Lung microvascular endothelial cell (primary cell): Measurements from ENCODE around the gene ALKAL2. TPM values are rescaled to one million over a fixed set of nuclear protein-coding genes. Genes with fewer than 3 reads are reported as not detected.

Source experiments
- DNase-seq, 2 donors: peaks; one replicate each; pipeline versions ENCODE4 v3.0.0 to v3.0.0-alpha.2; 2010; ENCODE audit warnings: low read depth in 2 of 2
- total RNA-seq: library from RNA; depleted of rRNA; stranded (reverse); fragments of >200 nt; gene quantifications from 2 replicates; pipeline ENCODE4 v1.2.1, GENCODE V29; 2014

ALKAL2 gene
- total RNA-seq, 1 donor from 2014 or later = not detected

- peak; percentile 68 to 81 for DNase-seq
Observed at GRCh38 chr2:246489-247144, 41.3 kb downstream of the ALKAL2 start.

GRCh38 chr2:244547-244946 is 43.3 kb downstream of the ALKAL2 start:
- no peak for DNase-seq

GRCh38 chr2:238869-239268 is 49.0 kb downstream of the ALKAL2 start:
- no peak for DNase-seq

GRCh38 chr2:238431-238830 is 49.5 kb downstream of the ALKAL2 start:
- DNase-seq = no peak

- DNase-seq = no peak
Observed at GRCh38 chr2:237878-238277, 50.0 kb downstream of the ALKAL2 start.

- no peak for DNase-seq
Observed at GRCh38 chr2:236993-237539, 50.8 kb downstream of the ALKAL2 start.

GRCh38 chr2:234421-234820 is 53.5 kb downstream of the ALKAL2 start:
- DNase-seq = no peak

GRCh38 chr2:233030-233429 is 54.9 kb downstream of the ALKAL2 start:
- DNase-seq = no peak

- DNase-seq = no peak
Observed at GRCh38 chr2:231521-232185, 56.2 kb downstream of the ALKAL2 start.

Other genes starting within 250 kb of the ALKAL2 start
- gene FAM110C, start 241.6 kb downstream of the ALKAL2 start, total RNA-seq = under 0.01 and 0.44 TPM in 2 replicates
- 11.1 and 13.7 TPM in 2 replicates for gene SH3YL1, start 24.1 kb downstream of the ALKAL2 start, total RNA-seq
- 53.6 and 87.2 TPM in 2 replicates for gene ACP1, start 23.1 kb downstream of the ALKAL2 start, total RNA-seq